ENCODE data around the gene COLGALT1.

The COLGALT1 gene

DNA sequence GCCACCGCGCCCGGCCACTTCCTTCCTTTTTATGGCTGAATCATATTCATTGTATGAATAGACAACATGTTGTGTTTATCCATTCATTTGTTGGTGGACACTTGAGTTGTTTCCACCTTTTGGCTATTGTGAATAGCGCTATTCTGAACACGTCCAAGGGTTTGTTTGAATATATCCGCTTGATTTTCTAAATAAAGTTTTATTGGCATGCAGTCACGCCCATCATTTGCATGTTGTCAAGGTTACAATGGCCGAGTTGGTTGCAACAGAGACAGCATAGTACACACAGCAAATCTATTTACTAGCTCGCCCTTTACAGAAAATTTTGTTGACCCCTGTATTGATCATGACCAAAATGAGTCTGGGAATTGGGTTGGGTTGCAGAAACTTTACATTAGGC lies 43.5 kb downstream of the COLGALT1 start:
- no peak for DNase-seq (ENCODE audit: low read depth in 2 of 2)

DNA sequence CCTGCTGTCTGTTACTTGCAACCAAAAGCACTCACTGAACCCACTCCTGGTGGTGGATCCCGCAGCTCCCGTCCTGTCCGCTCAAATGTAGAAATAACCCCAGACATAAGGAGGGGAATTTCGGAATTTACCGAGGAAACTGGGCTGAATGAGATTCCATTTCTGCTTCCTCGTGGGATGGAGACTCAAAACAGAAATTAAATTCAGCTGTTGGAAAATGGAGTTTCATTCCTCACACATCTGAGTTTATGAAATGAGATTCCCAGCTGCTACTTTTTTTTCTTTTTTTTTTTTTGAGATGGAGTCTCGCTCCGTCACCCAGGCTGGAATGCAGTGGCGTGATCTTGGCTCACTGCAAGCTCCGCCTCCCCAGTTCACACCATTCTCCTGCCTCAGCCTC lies 44.3 kb downstream of the COLGALT1 start:
- DNase-seq (ENCODE audit: low read depth in 2 of 2) = peak; percentile 22 to 24

DNA sequence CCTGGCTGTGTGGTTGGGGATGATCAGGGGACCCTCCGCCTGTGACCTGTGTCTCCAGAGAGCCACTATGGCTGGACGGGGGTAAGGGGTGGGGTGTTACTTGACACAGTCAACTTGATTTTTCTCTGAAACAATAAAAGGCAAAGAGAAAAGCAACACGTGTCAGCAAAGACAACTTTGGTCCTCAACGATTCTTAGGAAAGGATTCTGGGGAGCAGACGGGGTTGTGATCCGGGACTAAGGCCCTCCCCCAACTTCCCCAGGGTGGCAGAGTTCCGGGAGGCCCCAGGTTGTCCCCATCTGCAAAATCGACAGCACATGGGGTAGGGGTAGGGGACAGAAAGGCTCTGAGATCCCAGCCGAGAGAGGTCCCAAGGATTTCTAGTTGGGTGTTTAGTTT lies 46.2 kb downstream of the COLGALT1 start:
- no peak for DNase-seq (ENCODE audit: low read depth in 2 of 2)

DNA sequence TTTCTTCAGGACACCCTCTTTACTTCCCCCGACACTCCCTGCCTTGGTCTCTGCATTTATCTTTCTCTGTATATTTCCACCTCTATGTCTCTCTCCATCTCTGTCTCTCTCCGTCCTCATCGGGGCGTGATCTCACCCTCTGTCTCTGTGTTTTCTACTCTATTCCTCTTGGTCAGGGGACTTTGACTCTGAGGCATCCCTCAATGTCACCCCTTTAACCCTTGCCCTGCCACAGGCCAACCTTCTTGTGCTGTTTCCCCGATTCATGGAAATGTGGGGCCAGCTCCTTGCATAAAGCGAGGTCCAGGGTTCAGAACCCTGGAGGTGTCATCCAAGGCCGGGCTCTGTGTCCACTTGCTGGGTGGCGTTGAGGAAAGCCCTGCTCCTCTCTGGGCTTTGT lies 46.8 kb downstream of the COLGALT1 start:
- DNase-seq (ENCODE audit: low read depth in 2 of 2) = no peak

DNA sequence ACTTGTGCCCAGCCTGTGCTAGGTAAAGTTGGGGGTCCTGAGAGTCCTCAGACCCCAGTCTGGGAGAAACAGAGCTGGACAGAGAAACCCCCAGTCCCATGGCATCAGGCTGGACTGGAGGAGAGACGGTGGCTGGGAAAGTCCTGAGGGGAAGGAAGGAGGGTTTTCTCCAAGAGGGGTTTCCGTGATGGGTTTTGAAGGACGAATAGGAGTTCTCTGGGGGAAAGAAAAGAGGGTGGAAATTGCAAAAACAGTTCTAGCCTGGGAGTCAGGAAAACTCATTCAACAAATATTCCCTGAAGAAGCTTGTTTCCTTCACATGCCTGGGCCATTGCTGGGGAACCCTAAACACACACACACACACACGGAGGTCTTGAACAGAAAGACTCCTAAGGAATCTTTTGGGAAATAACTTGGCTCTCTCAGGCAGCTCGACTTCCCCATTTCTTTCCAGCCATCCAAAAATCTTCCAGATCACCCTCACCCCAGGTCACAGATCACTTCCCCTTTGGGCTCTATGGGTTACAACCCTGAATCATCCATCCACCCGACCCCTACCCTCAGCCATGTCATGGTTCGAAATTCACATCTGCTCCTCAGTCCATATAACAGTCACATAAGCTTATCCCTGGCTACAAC lies 47.5 kb downstream of the COLGALT1 start:
- no peak for DNase-seq (ENCODE audit: low read depth in 2 of 2)

DNA sequence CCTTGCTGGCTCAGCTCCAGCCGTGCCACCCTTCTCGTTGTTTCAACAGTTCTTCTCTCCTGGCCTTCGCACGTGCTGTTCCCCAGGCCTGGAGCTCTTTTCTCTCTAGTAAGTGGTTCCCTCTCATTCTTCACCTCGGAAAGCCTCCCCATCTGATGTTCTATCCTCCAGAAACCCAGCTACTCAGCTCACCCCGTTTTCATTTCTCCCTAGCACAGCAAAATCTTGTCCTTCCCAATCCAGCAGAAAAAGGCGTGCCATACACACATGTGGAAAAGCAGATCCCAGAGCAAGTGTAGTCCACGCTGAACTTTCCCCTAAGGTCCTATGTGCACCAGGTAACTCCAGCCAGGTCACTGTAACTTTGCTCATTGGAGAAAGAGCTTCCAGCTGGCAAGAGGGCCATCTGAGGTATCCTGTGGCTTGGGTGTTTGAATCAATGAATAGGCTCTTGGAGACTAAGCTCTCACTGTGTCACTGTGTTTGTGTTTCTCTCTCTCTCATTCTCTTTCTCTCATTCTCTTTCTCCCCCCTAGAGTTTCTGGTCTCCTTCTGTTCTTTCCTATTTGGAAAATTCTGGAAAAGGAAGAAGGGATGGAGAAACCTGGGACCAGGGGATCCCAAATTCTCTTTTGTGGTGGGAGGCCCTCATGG lies 49.0 kb downstream of the COLGALT1 start:
- DNase-seq (ENCODE audit: low read depth in 2 of 2) = no peak

DNA sequence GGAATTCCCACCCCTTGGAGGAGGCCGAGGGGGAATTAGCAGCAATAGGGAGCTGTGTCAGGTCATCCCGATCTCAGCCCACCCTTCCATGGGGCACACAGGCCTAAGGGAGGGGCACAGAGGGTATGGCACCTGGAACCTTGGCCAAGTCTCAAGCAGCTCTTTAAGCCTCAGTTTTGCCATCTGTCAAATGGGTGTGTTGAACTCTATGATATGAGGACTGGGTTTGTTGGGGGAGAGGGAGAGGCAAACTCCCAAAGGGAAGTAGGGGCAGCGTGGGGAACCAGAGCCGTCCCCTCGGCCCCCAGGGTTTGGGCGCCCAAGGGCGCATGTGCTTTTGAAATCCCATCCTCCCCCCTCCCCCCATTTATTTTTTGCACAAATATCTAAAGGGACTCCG lies 49.7 kb downstream of the COLGALT1 start:
- no peak for DNase-seq (ENCODE audit: low read depth in 2 of 2)

DNA sequence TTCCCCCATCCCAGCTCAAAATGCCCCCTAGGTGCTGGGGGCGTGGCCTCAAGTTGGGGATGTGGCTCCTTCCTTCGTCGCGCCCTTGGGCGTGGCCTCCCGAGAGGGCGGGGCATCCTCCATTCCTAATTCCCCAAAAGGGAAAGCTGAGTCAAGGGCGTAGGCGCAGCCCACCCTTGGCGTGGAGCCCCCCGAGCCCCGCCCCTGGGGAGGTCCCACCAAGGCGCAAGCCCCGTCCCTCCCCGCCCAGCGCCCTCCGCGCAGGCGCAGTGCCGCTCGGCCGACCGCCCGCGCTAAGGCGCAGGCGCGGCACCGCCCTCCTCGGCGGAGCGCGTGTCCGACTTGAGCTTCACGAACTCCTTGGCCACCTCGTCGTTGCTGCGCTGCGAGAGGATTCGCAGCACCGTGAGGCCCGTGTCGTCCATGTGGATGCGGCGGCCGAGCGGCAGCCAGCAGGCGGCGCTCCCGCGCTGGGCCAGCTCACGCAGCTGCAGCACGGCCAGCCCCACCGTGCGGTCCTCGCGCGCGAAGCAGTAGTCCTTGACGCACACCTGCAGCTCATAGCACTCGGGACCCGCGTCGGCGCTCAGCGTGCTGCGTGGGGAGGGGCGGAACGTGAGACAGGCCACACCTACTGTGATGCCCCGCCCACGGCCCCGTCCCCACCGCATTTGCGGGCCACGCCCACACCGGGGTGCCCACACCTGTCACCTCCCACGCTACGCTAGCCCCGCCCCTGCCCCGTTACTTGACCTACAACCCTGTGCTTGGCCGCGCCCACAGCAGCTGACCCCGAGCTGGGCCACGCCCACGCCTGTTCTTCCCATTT lies 50.5 kb downstream of the COLGALT1 start:
- DNase-seq (ENCODE audit: low read depth in 2 of 2) = peak; percentile 64 to 65

DNA sequence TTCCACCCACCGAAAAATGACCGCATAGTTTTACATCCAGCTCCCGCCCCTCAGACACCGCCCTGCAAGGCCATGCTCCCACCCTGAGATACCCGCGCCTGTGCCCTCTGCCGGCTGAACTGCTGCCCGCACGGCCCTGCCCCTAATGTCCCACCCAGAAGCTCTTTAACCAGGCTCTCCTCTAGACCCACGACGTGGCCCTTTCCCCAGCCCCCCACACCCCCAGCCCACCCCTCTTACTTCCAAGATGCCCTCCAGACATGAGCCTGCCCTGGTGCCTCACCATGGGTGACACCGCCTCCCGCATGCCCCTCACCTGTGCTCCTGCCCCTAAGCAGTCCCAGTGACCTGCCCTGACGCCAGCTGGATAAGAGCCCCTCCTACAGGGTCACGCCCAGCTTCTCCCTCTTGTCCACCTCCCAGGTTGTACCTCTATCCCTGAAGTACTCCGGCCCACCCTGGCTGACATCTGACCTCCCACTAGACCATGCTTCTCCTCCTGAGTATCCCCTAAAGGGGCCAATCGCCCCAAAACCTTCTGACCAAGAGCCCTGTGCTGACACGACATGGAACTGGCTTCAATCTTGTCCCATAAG lies 51.2 kb downstream of the COLGALT1 start:
- no peak for DNase-seq (ENCODE audit: low read depth in 2 of 2)

DNA sequence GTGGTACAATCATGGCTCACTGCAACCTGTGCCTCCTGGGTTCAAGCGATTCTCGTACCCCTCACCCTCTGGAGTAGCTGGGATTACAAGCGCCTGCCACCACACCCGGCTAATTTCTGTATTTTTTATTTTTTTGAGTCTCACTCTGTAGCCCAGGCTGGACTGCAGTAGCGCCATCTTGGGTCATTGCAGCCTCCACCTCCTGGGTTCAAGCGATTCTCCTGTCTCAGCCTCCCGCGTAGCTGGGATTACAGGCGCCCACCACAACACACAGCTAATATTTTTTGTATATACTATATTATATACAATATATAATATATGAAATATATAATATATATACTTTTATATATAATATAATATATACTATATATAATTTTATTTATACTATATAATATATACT lies 52.5 kb downstream of the COLGALT1 start:
- DNase-seq (ENCODE audit: low read depth in 2 of 2) = no peak

DNA sequence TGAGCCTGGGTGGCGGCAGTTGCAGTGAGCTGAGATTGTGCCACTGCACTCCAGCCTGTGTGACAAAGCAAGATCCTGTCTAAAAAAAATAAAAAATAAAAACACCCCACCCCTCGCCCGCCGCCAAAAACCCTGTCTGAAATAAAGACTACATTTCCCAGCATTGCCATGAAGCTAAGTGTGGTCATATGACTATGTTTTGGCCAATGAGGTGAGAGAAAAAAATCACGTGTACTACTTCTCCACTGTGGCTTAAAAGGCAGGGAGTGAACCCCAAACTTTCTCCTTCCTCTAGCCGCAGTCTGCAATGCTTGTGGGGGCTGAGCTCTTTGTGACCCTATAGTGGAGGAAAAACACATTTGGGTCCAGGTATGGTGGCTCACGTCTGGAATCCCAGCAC lies 54.9 kb downstream of the COLGALT1 start:
- DNase-seq (ENCODE audit: low read depth in 2 of 2) = no peak

DNA sequence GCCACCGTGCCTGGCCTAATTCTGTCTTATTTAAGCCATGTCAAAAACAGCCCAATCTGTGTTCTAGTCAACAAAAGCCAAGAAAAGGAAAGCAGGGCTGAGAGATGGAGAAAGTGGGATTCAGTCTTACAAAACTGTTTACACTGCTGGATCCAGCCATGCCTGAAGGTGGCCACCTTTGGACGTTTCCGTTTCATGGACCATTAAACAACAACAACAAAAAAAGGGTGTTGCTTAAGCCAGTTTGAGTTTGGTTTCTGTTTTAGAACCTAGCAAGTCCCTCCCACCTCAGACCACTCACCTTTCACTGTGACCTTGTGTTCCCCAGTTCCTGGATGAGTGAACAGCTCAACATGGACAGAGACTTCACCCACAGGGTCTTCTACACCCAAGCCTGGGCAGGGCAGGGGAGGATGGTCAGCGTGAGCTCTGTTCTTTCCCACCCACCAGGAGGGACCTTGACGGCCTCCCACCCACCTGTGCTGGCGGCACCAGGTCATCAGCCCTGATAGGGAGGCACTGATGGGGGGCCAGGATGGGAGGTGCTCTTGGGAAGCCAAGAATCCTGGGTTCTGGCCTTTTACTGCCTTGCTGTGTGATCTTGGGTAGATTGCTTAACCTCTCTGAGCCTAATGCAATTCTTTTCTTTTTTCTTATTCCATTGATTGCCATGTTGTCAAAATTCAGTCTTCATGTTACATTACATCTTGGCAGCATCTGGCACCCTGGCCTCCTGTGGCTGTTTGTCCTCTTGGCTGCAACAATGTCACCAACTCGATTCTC lies 56.2 kb downstream of the COLGALT1 start:
- DNase-seq (ENCODE audit: low read depth in 2 of 2) = no peak

DNA sequence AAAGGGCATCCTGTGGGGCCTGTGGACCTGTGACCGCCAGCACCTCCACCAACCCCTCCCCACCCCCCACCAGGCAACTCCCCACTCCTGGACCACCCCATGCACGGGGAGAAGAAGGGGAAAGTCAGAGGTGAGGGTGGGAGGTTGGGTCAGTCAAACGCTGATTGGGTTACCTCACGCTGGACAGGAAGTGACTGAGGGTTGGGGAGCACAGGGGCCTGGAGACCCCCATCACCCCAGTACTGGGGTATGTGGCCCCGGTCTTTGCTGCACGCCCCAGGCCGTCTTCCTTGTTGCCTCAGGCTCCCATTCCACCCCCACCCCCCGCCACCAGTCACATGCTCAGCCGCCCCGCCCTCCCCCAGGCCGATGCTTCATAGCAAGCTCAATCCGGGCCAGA lies 59.0 kb downstream of the COLGALT1 start:
- no peak for DNase-seq (ENCODE audit: low read depth in 2 of 2)

DNA sequence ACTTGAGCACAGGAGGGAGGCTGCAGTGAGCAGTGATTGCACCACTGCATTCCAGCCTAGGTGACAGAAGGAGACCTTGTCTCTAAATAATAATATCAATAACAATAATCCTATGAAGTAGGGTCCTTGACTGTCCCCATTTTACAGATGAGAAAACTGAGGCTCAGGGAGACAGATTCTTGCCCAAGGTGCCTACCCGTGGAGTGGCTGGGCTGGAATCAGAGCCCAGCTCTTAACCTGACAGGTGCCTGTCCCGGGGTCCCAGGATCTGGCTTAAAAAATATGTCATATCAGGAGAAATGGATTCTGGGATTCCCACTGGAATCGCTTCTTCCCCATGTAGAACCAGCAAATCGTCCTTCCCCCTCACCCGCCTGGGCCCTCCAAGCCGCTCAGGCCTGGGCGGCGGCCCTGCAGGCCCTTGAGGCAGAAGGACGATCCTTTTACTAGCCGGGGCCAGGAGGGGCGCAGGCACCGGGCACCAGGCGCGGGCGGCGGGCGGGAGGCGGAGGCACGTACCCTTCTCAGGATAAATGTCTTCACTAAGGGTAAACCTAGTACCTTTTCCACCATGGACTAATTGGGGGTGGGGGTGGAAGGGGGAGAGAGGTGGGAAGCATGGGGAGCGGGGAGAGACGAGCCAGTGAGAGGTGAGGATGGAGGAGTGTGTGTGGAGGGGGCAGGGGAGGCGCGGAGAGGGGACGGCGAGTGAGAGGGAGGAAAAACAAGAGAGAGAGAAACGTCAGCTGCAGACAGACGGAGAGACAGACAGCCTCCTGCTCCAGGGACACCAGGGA lies 60.6 kb downstream of the COLGALT1 start:
- DNase-seq (ENCODE audit: low read depth in 2 of 2) = no peak

DNA sequence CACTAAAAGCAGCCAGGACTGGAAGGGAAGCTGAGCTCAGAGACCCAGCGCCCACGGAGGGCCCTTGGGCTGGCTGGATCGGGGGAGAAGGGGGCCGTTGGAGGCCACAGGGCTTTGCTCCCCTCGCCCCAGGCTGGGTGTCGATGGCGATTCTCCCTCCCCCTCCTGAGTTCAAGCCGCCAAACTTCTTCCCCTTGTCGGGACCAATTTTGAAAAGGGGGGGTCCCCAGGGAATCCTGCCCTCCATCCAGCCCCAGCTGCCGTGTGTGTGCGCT lies 61.2 kb downstream of the COLGALT1 start:
- no peak for DNase-seq (ENCODE audit: low read depth in 2 of 2)

DNA sequence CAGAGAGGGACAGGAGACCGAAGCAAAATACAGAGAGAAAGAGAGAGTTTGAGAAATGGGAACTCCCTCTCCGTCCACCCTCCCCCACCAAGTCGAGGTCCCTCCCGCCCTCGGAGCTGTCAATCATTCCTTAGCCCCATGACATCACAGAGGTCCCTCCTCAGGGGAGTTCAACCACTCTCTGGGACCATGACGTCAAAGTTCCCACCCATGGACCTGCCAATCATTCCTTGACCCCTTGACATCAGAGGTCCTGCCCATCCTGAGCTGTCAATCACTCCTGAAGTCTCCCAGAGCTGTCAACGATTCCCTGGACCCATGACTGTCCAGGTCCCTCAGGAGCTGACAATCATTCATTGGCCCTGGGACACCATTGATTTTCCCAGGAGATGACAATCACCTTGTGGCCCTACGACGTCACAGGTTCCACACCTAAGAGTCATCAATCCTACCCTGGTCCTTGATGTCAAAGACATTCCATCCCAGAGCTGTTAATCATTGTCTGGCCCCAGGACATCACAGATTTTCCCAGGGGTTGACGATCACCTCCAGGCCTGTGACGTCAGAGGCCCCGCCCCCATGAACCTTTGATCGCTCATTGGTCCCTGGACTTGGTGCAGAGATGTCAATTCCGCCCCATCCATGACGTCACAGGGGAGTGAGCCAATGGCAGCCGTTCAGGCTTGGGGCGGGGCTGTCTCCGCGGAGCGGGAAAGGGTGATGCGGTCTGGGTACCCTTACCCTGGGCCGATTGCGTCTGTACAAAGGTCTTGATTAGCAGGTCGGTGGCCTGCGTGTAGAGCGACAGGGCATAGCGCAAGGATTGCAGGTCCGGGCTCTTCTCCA lies 61.7 kb downstream of the COLGALT1 start:
- no peak for DNase-seq (ENCODE audit: low read depth in 2 of 2)

DNA sequence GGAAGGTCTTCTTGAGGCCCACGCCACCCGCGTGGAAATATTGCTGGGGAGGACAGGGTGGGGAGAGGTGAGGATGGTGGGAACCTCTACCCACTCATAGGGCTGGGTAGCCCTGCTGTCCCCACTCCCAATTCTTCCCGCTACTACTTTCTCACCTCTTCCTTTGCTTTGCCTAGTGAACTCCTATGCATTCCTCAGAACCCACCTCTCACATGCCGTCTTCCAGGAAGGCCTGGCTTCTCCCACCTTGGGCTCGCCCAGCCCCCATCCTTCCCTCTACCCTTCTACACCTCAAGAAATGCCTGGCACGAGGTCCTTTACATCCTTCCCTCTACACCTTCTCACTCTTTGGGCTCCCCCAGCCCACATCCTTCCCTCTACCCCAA lies 62.4 kb downstream of the COLGALT1 start:
- no peak for DNase-seq (ENCODE audit: low read depth in 2 of 2)

DNA sequence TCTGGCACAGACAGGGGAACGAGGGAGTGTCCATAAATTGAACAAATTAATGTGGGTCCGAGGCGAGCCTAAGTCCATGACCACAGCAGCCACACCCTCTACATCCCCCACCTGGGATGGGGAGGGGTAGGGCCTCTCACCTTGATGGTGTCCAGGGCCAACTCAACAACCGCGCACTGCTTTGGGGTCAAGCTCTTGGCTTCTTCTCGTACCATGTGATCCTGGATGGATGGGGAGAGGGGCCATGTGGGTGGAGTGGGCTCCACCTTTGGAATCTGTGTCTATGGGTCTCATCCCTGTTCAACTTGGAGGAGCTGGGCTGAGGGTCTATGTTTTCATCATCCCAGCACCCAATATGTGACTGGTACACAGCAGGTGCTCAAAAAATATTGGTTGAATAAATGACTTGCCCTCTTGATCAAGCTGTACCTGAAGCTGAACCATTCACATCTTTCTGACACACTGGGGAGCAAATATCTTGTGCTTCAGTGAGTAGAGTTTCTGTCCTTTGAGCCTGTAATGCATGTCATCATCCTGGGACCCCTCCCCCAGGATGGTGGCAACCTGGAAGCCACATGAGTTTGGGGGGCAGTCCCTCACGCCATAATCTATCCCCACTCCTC lies 62.9 kb downstream of the COLGALT1 start:
- no peak for DNase-seq (ENCODE audit: low read depth in 2 of 2)

DNA sequence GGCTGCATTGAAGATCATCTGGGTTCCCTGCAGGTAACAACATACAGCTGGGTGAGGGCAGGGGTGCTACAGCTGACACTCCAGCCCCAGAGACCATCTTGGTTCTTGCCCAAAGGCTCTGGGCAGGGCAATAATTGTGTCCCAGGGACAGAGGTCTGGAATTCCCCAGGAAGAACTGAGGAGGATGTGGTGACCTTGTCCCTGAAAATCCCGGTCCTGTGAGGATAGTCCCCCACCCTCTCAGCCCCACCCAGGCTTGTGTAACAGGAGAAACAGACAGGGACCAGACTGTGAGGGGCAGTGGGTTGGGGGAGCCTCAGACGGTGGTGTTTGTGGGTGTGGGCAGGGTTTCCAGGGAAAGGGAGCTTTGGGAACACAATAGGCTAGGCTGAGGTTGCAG lies 63.5 kb downstream of the COLGALT1 start:
- no peak for DNase-seq (ENCODE audit: low read depth in 2 of 2)

DNA sequence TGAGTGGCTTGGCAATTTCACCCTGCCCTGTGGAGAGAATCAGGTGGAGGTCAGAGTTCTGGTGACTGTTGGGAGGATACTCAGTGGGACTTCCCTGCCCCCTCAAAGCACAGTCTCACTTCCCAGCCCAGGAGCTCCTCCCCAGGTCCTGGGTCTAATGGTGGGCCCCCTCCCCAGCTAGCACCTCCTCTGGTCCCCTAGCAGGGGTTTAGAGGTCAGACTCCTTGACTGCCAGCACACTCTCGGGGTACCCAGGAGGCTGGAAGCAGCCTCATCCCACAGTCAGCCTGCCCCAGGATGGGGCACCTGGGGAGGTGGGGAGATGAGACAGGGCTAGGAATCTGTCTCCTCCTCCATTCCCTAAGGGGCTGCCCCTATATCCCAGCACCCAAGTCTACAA lies 65.2 kb downstream of the COLGALT1 start:
- DNase-seq (ENCODE audit: low read depth in 2 of 2) = no peak
